Measurements from ENCODE around the gene STXBP3.

Gene STXBP3

DNA sequence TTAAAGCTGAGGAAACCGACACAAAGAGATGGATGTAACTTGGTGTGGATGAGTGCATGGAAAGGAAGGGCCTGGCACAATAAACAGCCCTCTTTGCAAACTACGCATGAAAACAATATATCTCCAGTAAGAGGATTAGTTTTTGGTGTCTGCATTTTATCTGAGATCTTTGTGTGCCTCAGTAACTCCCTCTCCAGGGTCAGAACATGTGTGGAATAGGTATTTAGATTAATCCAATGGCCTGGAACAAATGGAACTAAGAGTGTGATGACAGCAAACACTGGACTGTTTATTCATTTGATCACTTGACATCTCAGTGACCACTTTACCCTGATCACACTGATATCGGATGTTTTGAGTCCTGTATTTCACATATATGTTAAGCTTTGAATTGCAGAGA, 65.1 kb downstream of the STXBP3 start:
- no peak for DNase-seq

DNA sequence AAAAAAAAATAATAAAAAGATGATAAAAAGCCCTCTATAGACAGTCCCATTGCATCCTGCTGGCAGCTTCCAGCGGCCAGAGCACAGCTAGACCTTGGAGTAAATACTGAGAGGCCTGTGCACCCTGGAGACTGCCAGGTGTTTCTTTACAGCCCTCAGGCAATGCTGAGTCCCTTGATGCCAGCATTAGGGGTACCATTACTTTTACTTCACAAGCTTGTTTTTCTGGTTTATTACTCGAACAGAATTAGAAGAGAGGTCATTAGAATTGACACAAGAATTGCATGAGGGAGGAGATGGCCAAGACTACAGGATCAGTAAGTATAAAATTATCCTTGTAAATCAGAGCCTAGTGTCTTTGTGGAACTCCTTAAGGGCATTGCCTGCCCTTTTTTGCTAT, 66.9 kb downstream of the STXBP3 start:
- no peak for DNase-seq

DNA sequence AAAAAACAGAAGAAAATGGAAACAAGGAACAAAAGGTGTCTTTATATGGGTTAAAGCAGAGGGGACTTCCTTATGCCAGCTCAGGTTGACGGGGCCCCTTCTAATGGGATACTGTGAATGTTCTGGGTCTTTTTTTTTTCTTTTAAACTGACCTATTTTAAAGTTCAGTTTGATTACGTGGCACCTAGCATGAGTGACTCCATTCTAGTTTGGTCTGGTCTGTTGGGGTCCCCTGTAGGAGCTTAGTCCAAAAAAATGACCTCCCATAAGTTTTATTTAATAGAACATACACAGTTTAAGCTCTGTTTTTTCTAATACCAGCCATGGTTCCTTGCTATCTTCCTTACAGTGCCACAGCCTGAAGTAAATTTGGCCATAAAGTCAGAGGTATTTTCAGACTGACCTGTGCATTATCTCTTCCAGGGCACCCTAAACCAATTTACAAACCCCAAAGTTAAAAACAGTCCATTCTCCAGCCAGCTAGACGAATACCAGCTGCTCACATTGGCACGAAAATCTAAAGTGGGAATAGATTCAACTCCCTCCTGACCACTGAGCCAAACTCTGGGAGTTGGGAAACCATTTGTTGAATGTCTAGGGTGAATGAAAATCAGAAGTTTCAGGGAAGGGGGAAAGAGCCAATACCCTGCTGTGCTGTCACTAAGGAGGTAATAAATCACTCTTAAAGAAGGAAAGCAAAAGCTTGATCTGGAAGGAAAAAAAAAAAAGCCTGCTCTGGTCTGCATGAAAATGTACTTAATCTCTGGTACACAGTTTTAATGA, 68.1 kb downstream of the STXBP3 start:
- DNase-seq: no peak

DNA sequence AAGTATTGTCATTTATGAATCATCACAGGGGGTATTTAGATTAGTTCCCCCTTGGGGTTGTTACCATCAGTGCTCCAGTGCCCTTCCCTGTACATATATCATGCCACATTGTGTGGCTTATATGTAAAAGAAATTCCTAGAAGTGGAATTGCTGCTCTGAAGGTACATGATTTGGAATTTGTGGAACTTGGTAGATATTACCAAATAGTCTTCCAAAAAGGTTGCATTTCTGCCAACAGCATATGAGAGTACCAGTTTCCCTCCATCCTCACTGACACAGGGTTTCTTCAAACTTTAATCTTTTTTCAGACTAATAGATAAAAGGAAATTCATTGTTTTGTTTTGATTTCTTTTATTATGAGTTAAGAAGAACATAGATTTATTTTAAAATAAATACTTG, 69.1 kb downstream of the STXBP3 start:
- DNase-seq: no peak

DNA sequence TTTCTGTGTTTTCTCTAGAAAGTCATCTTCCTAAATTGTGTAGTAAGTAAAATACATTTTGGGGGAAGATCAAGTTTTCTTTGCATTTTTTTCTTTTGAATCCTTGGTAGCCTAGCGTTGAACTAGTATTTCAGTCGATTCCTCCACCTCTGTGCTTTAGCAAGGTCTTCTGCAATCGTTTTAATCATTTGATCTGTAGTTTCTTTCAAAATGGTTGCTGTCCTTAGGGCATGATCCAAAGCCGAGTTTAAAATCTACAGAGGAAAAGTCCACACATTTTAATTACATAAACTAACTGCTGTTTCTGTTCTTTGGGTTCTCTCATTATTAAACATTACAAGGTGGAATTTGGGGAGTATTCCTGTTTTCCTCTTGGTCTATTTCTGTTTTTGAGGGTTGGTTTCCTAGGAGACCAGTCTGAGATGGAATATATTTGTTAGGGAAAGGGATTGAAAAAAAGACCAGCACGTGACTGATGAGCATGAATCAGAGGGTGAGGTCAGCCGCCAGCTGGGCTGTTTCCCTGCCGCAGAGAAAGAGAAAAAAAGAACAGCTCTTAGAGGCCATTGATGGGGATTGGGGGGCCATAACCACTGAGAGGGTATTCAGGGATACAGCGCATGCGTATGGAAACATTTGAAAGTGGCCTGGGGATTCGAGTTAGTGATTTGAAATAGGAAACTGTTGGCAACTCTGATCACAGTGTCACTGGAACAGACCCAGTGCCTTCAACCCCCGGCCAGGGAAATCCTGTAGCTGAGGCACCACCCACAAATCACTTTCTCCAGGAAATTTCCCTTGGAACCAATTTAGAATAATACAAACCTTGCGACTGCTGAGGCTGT, 69.8 kb downstream of the STXBP3 start:
- DNase-seq: no peak

DNA sequence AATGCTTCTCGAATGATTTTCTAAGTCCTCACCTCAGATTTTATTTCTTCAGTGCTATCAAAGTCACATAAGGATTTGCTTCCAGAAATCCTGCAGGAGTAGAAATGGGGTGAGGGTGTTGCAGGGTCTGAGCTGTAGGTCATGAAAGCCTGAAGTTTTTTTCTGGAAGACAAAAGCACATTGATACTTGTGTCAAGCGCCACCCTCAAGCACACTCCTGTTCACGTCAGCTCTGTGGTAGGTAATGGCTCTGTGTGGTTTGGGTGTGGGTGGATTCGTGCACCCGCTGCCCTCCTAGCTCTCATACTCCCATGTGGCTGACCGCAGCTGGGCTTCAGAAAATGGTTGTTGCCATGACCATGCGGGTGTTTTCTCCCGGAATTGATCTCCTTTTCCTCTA, 70.5 kb downstream of the STXBP3 start:
- DNase-seq: no peak

DNA sequence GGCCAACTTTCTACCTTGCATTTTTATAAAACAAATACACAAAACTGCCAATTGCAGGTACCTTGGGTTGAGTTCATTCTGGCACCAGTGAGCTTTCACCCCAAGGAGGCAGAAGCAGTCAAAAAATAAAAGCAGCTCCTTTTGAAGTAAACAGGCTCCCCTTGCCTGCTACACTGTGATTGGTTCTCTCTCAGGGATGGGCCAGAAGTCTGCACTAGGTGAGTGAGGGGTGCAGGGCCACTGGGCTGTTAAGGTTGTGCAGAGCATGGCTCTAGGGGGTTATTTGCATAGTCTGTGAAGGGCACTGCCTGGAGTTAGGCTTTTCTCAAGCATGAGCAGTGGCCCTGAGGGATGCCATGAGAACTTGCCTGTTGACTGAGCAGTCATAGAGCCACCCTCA, 71.3 kb downstream of the STXBP3 start:
- DNase-seq: no peak

DNA sequence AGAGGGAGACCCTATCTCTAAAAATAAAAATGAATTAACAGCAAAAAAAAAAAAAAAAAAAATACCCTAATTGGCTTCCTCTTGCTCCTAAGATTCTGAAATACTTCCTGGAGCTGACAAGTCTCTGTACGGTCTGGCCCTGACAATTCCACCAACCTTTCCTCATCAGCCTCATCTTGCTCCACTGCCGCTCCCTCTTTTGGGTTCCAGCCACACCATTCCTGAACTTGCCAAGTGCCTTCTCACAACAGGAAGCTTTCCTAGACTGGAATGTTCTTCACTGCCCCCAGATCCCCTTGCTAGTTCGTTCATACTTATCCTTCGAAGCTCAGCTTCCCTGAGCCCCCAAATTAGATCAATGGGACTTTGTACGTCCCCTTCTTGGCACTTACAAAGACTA, 73.4 kb downstream of the STXBP3 start:
- DNase-seq: no peak

DNA sequence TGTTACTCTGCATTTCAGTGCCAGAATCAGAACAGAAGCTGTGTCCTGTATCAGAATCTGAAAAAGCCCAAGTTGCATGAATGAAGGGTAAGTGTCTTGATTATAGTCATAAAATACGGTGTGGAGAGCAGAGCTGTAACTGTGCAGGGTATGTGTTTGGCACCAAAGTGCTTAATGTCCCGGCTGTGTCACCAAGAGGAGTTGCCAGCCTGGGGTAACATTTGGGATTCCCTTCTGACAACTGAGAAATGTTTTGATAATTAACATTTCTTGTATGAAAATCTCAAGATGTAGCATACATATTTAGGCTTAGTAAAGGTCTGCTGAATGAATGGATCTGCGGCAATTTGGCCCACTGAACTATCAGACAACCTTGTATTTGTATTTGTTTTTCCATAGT, 77.2 kb downstream of the STXBP3 start:
- DNase-seq: no peak

DNA sequence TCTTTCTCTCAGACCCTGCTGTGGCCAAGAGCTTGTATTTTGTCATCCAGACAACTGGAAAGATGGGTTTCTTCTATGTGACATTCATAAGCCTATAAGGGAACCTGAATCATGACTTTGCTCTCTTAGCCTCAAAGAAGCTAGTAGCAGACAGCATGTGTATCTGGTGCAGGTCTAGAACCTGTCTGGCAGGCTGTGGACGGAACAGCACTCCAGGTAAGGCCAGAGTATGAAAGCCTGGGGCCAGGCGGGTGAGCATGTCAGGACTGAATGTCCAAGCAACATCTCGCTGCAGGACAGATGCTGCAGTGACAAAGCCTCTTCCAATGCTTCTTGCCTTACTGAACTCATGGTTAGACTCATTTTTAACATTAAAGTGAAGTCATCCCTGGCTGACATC, 77.6 kb downstream of the STXBP3 start:
- no peak for DNase-seq

DNA sequence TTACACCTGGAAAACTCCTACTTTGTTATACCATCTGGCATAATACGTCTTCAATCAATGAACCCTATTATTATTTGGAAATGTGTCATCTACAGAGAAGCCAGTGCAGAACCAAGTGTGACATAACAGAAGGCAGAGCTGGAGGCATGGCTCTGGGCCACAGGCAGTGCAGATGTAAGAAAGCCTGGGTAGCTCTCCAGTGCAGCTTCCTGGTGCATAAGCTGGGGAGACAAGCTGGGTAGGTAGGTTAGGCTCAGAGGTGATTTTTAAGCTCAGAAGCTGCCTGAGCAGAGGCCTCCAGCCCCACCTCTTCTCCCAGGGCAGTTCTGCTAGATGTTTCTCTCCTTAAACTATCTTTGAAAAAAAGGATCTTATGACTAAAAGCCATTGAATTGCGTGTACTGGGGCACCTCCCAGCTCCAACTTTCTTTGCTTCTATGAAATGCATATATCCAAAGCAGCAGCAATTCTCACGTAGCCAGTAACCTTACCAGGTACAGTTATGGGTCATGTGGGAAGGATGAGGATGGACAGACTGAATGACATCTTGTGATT, 79.7 kb downstream of the STXBP3 start:
- DNase-seq: no peak

DNA sequence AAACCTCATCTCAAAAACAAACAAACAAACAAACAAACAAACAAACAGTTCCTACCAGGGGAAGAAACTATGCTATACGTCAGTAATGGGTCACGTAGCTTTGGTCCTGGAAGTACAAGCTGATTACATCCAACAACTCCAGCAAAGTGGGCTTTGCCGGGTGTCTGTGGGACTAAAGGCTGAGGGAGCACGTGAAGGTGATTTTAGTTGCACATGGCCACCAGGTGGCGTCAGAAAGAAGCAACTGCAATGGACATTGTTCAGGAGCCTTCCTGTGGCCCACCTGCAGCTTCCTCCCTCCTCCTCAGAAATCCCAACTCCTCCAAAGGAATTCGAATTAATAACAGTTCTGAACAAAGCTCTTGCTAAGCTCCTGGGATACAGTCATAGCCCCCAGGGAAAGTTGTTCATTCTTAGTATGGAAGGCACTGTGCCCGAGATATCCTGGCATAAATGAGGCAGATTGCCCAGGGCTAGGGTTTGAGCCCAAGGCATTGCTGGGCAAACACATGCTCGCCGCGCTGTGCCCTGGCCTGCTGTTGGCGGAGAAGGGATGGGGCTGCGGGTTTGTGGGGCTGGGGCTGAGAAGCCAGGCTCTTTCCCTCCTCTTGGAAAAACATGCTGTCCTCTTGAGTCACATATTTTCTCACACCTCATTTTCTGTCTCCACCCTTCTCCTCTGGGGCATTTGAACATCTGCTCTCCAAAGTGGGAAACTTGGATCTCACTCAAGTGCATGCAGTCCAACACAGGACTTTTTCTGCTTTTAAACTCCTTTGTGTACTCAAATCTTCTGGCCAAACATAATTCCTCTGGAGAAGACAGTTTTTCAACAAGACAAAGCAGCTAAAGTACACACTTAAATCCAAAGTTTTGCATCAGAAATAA, 81.8 kb downstream of the STXBP3 start:
- peak; percentile 51 for DNase-seq

DNA sequence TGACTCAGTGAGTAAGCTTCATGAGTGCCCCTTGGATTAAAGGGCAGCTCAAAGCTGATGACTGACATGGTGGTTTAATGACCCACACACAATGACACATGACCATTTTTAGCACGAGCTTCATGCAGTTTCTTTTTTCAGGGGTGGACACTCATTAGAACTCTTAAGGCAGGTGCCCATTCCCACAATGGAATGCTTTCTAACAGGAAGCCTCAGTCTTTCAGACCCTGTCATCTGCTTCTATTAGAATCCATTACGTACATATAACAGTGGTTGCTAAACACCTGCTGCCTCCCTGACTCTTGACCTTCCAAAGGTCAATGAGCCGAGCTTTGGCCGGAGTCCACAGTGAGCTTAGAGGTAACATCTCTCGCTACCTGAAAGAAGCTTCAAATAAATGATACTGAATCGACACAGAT, 83.0 kb downstream of the STXBP3 start:
- no peak for DNase-seq

DNA sequence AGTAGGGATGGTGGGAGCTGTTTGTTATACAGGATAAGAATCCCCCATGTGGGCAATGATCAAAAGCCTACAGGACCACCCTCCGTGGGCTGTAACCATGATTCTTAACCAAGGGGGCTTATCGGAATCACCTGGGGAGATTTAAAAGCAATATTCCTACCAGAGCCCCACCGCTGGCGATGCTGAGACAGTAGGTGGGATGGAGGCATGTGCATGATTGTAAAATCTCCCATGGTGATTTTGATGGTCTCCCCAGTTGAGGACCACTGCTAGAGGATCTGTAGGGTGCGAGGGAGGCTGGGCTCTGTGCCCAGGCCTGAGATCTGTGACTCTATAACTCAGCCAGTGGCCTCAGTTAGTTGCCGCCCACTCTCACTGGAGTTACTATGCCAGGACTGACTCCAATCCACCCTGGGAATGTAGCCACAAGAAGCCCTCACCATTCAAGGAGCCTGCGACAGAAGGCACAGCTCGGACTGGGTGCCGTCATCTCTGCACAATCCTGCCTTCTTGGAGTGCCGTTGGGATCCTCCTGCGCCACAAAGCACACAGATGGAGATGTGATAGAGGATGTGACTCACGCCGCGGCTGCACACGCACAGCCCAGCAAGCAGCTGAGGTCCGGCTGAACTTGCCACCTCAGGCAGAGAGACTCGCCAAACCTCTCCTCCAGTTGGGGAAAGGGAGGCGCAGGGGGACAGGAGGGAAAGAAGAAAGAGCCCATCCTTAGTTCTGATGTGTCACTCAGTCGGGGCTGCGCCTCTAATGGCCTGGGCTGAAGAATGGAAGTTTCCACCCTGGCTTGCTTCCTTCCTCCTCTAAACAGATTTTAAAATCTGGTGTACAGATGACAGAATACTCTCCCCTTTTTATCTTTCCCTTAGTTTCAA, 83.9 kb downstream of the STXBP3 start:
- no peak for DNase-seq

DNA sequence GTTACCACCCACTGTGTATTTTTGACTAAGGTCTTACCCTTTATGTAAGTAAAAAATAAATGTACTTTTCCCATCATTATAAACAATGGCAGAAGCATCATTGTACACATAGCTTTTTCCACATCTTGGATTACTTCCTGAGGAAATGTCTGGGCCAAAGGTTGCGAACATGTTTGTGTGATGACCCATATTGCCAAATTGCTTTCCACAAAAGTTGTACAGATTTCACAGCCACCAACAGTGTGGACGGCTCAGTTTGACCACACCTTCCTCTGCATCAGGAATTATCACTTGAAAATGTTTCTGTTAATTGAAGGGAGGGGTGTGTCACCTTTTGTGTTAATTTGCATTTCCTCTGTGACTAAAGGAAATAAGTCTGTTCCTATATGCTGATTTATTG, 84.8 kb downstream of the STXBP3 start:
- DNase-seq: no peak

DNA sequence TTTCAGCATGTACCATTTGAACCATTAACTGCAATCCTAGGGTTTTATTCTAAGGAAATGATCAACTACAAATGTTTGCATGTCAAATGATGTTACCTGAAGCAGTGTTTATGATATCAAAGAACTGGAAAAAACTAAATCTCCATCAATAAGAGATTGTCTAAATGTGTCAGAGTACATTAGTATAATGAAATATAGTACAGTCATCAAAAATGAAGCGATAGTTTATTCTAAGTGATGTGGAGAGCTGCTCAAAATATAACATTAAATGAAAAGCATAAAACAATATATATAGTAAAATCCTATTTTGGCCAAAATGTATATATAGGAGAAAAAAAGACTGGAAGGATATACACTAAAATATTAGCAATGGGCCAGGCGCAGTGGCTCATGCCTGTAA, 86.5 kb downstream of the STXBP3 start:
- no peak for DNase-seq

DNA sequence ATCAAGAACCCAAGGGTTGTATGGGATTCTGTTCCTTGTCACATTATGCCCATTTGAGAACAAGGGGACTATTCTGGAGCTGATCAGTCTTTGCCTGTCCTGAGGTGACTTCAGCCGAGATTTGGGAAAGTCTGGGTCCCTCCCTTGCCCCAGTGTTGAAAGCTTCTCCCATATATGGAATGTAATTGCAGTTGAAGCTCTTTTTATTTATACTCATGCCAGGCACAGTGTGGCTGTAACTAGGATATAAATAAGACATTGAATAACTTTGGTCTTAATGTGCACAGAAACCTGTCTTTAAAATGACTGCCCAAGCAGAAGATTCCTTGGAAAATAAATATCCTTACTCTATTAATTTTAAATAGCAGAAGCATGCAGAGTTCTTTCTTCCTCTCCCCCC, 95.2 kb downstream of the STXBP3 start:
- no peak for DNase-seq

DNA sequence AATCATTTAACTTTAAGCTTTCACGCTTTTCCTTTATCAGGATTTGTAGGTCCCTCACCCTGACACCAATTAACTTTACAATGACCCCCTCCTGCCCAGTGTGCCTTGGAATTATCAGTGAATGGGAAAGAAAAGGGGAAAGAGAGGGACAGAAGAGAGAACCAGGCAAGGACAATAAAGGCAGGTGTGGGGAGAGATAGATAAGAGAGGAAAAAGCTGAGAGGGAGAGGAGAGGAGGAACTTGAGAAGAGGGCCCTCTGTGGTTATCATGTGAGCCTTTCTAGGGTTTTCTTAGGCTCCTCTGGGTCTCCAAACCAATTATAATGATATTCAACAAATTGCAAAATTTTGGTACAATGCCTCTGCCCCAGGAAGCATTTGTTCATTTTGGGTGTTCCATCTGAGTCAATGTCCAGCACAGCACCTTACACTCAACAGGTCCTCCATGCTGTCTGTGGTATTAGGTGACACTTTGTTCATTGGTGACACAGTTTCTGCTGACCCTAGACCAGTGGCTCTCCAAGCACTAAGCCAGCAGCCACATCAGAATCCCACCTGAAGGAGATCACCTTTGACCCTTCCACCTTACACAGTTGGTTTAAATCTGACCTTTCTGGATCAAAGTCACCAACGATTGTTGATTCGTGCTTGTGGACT, 96.2 kb downstream of the STXBP3 start:
- no peak for DNase-seq

DNA sequence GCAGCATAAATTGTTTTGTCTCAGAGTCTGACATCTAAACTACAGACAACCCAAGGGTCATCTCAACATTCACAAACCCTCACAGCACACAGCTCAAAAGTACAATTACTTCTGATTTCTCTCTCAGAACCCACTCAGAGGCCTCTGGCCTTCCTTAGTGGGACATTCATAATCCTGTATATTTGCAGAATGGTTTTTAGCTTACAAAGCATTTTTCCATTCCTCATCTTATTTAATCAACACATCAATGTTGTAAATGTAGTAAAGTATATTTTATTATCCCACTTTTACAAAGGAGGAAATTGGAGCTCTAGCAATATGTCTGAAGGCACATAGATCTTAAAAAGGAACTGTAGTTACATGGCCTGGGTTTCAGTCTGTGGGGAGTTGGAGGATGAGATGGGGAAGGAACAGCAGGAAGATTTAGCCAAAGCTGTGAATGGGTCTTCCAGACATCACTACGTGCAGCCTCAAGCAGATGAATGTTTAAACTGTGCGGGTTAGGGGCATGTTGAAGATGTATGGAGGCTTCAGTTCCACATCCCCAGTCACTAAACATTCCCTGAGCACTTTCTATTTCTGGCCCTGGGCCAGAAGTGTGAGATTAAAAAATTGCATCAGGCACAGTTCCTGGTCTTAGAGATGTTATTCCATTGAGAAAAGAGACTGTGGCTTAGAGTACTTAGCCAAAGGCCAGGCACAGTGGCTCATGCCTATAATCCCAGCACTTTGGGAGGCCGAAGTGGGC, 97.1 kb downstream of the STXBP3 start:
- no peak for DNase-seq

DNA sequence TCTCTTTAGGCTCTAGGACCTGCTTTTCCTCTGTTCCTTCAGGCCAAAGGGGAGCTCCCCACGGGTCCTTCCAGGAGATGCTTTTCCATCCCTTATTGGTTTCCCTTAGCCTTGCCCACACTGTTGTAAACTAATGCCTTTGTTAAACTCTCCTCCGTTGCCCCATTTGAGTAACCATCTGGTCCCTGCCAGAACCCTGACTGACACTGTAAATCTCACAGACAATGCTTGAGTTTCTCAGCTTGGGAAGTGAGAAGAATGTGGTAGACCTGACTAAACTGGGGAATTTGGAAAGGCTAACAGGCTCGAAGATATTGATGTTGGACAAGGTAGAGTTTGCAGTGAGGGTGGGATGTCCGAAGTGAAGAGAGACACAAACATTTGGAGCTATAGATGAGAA, 99.0 kb downstream of the STXBP3 start:
- no peak for DNase-seq

DNA sequence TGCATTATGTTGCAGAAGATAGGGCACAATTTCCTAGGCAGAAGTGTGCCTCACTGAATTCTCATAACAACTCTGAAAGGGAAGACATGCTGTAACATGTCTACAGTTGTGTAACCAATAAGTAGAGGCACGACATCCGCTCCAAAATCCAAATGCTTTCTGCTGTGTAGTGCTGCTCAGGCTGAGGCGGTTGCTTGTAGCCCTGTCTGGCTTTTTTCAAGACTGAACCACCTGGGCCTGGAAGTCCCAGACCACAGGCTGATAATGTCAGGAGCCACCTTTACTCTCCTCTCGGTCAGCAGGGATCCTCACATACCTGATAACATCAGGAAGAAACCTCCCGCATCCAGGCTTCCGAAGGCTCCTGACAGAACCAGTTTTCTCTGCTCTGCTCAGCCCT, 99.5 kb downstream of the STXBP3 start:
- DNase-seq: no peak
